PC-3 (cell line): ENCODE measurements around the gene HIVEP3. TPM values are rescaled to one million over a fixed set of nuclear protein-coding genes. Genes with fewer than 3 reads are reported as not detected.

Experiments used
- ATAC-seq: fragments of 200-7000 bp; cut with Tn5 transposase; 2 replicates; pipeline ENCODE4 v1.9.1; 2020; ENCODE audit warnings: mild to moderate bottlenecking, moderate library complexity
- BruUV-seq: library from RNA; stranded (reverse); fragments of 400-500 nt; replicated peaks from 2 replicates; lab custom pipeline; 2021; lab: Mats Ljungman, UMichigan
- CTCF ChIA-PET: fragments of 300-600 bp; sonication (Branson Sonifier 250); formaldehyde crosslinking; loops from one replicate; lab custom pipeline; 2022; ENCODE audit warnings: antibody characterized with exemption; lab: Charles Lee
- POLR2A ChIA-PET: fragments of 300-600 bp; sonication (Branson Sonifier 250); formaldehyde crosslinking; loops from one replicate; lab custom pipeline; 2022; ENCODE audit warnings: antibody characterized with exemption; ENCODE audit not compliant: unreplicated experiment; lab: Charles Lee
- DNase-seq: peaks from one replicate; pipeline ENCODE4 v3.0.0-alpha.2; 2015
- H2AFZ ChIP-seq: fragments of 300-600 bp; sonication (generic); 2 replicates; pipeline ENCODE4 v1.6.0; 2016; ENCODE audit warnings: antibody characterized with exemption, low read length
- H3F3A ChIP-seq: fragments of 300-600 bp; sonication (generic); one replicate; pipeline ENCODE4 v1.6.0; 2017; ENCODE audit warnings: antibody characterized with exemption, low read length, control low read depth, mild to moderate bottlenecking; ENCODE audit not compliant: unreplicated experiment
- H3K27ac ChIP-seq: fragments of 300-600 bp; sonication (generic); 2 replicates; pipeline ENCODE4 v1.5.1; 2016; ENCODE audit warnings: mild to moderate bottlenecking, low read length
- H3K27me3 ChIP-seq: fragments of 300-600 bp; sonication (generic); 2 replicates; pipeline ENCODE4 v1.6.1; 2016; ENCODE audit warnings: low read length, mixed read lengths
- H3K36me3 ChIP-seq: fragments of 300-600 bp; sonication (generic); 2 replicates; pipeline ENCODE4 v1.6.1; 2016; ENCODE audit warnings: low read depth, mixed run types, low read length, mixed read lengths
- H3K4me1 ChIP-seq: fragments of 300-600 bp; sonication (generic); 2 replicates; pipeline ENCODE4 v1.5.1; 2016; ENCODE audit warnings: low read length; ENCODE audit not compliant: insufficient read depth
- H3K4me2 ChIP-seq: fragments of 300-600 bp; sonication (generic); 2 replicates; pipeline ENCODE4 v1.6.0; 2016; ENCODE audit warnings: low read length
- H3K4me3 ChIP-seq: fragments of 300-600 bp; sonication (generic); 2 replicates; pipeline ENCODE4 v1.5.1; 2016; ENCODE audit warnings: mild to moderate bottlenecking, low read length, mixed read lengths
- H3K79me2 ChIP-seq: fragments of 300-600 bp; sonication (generic); 2 replicates; pipeline ENCODE4 v1.6.1; 2017; ENCODE audit warnings: low read length, mixed read lengths
- H3K9ac ChIP-seq: fragments of 300-600 bp; sonication (generic); 2 replicates; pipeline ENCODE4 v1.6.0; 2016; ENCODE audit warnings: mild to moderate bottlenecking, low read length
- H3K9me2 ChIP-seq: fragments of 300-600 bp; sonication (generic); replicated peaks from 2 replicates; pipeline ENCODE4 v1.6.1; 2016; ENCODE audit warnings: mixed run types, low read length, mixed read lengths
- H3K9me3 ChIP-seq: fragments of 300-600 bp; sonication (generic); 2 replicates; pipeline ENCODE4 v1.6.1; 2016; ENCODE audit warnings: low read length, mixed read lengths
- H4K20me1 ChIP-seq: fragments of 300-600 bp; sonication (generic); 2 replicates; pipeline ENCODE4 v1.6.1; 2016; ENCODE audit warnings: low read length, mixed read lengths
- CTCF ChIP-seq: fragments of 300-600 bp; sonication (generic); conservative IDR thresholded peaks from 2 replicates; pipeline ENCODE4 v1.5.1; 2017; ENCODE audit warnings: antibody characterized with exemption, low read depth, mild to moderate bottlenecking, low read length
- EZH2 ChIP-seq: fragments of 300-600 bp; sonication (generic); IDR thresholded peaks from one replicate; pipeline ENCODE4 v1.6.1; 2017; ENCODE audit warnings: antibody characterized with exemption, mild to moderate bottlenecking, low read length; ENCODE audit not compliant: unreplicated experiment
- EZH2phosphoT487 ChIP-seq: fragments of 300-600 bp; sonication (generic); IDR thresholded peaks from 2 replicates; pipeline ENCODE4 v1.6.1; 2018; ENCODE audit warnings: mild to moderate bottlenecking, antibody characterized with exemption, low read length, borderline replicate concordance
- intact Hi-C: fragments of 100-400 bp; cut with micrococcal nuclease; formaldehyde crosslinking; loops from 2 replicates; pipeline ENCODE4 v1.9.0; 2023
- total RNA-seq: library from RNA; depleted of rRNA; stranded (reverse); fragments of >200 nt; gene quantifications from 2 replicates; pipeline ENCODE4 v1.2.3, GENCODE V29; 2014

Gene HIVEP3
- total RNA-seq, 1 experiment from 2014 or later = 9.8 TPM

- H3K4me2 ChIP-seq = no peak overlapping the region
- no peaks in the 10 kb centered on the region for H3K9me2 ChIP-seq
- no peak overlapping the region for H3K9ac ChIP-seq
- no peaks in the 10 kb centered on the region for H3K9me3 ChIP-seq
- H3K79me2 ChIP-seq = no peaks in the 10 kb centered on the region
- H3K4me3 ChIP-seq = no peak overlapping the region
- no peaks in the 10 kb centered on the region for H3K36me3 ChIP-seq
- BruUV-seq = no TSS peak
- no peak overlapping the region for H2AFZ ChIP-seq
- POLR2A ChIA-PET = no interaction called here
- H3K4me1 ChIP-seq = no peaks in the 10 kb centered on the region
- DNase-seq (no peak), ATAC-seq (no peak)
- CTCF ChIA-PET = no interaction called here
- intact Hi-C loops = no loop called here
- no peaks in the 10 kb centered on the region for H4K20me1 ChIP-seq
- no peak overlapping the region for H3K27ac ChIP-seq
- H3K27me3 ChIP-seq = no peaks in the 10 kb centered on the region
- H3F3A ChIP-seq = no peaks in the 10 kb centered on the region
- TF ChIP-seq EZH2 = no peak
- no peak for TF ChIP-seq EZH2phosphoT487
- TF ChIP-seq CTCF = no peak
Measured at GRCh38 chr1:41648230-41648629, 270.5 kb downstream of the HIVEP3 start.

- H3K27ac ChIP-seq = no peak overlapping the region
- H3K9me2 ChIP-seq = no peaks in the 10 kb centered on the region
- H3K4me3 ChIP-seq = no peak overlapping the region
- H3K79me2 ChIP-seq = no peaks in the 10 kb centered on the region
- H3K9ac ChIP-seq = no peak overlapping the region
- CTCF ChIA-PET = no interaction called here
- no peaks in the 10 kb centered on the region for H3F3A ChIP-seq
- DNase-seq = no peak
- POLR2A ChIA-PET = no interaction called here
- ATAC-seq = no peak
- intact Hi-C loops = no loop called here
- H3K9me3 ChIP-seq = no peaks in the 10 kb centered on the region
- no peaks in the 10 kb centered on the region for H3K4me1 ChIP-seq
- H3K36me3 ChIP-seq = no peaks in the 10 kb centered on the region
- H4K20me1 ChIP-seq = no peaks in the 10 kb centered on the region
- TF ChIP-seq EZH2phosphoT487 (no peak), CTCF (no peak), EZH2 (no peak)
- H2AFZ ChIP-seq = no peak overlapping the region
- no TSS peak for BruUV-seq
- no peaks in the 10 kb centered on the region for H3K27me3 ChIP-seq
- no peak overlapping the region for H3K4me2 ChIP-seq
Measured at GRCh38 chr1:41647221-41648135, 271.2 kb downstream of the HIVEP3 start.

- H3K79me2 ChIP-seq = no peaks in the 10 kb centered on the region
- TF ChIP-seq EZH2phosphoT487 (no peak), EZH2 (no peak), CTCF (no peak)
- no peak overlapping the region for H2AFZ ChIP-seq
- CTCF ChIA-PET = no interaction called here
- H3K9me2 ChIP-seq = no peaks in the 10 kb centered on the region
- H3K27ac ChIP-seq = no peak overlapping the region
- DNase-seq (no peak), ATAC-seq (no peak)
- intact Hi-C loops = no loop called here
- no peak overlapping the region for H3K4me3 ChIP-seq
- no TSS peak for BruUV-seq
- POLR2A ChIA-PET = no interaction called here
- H3K9me3 ChIP-seq = no peaks in the 10 kb centered on the region
- no peaks in the 10 kb centered on the region for H3K36me3 ChIP-seq
- no peaks in the 10 kb centered on the region for H3K4me1 ChIP-seq
- H4K20me1 ChIP-seq = no peaks in the 10 kb centered on the region
- no peaks in the 10 kb centered on the region for H3F3A ChIP-seq
- H3K27me3 ChIP-seq = no peaks in the 10 kb centered on the region
- no peak overlapping the region for H3K4me2 ChIP-seq
- H3K9ac ChIP-seq = no peak overlapping the region
Measured at GRCh38 chr1:41646186-41646585, 272.5 kb downstream of the HIVEP3 start.
